Retina (tissue), 1 donor: ENCODE data around the gene NPY2R.

Experiments used
- DNase-seq: peaks from one replicate; pipeline ENCODE4 v3.0.0-alpha.2; 2016

The NPY2R gene

GRCh38 chr4:155208258-155209054 is at the start of gene NPY2R:
Gene NPY2R (plus strand): TSS chr4:155208636. CDS start chr4:155213940, 5,304 bp downstream.
- DNase-seq = peak; percentile 83

GRCh38 chr4:155161357-155161756 is 47.1 kb upstream of the NPY2R start:
- no peak for DNase-seq

- peak; percentile 28 for DNase-seq
These were observed 43.7 kb upstream of the NPY2R start for GRCh38 chr4:155164718-155165117.

- DNase-seq = no peak
These were observed 37.9 kb upstream of the NPY2R start for GRCh38 chr4:155170569-155170968.

- DNase-seq = no peak
These were observed 35.1 kb upstream of the NPY2R start for GRCh38 chr4:155173371-155173770.

DNA sequence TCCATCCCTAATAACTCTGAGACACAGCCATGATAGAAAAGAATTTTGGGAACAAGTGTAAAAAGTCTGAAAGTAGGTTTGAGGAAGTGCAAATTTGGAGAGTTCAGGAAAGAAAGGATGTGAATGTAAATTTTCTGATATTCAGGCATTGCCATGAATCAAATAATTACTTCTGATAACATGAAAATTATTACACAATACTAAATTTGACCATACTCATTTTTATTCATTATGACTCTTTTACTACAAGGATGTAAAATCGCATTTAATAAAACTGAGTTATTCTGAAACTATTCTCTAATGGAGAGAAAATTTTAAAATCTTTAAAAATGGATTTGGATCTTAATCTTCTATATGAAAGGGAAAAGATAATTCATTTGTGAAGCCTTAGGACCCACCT is 33.8 kb upstream of the NPY2R start:
- no peak for DNase-seq

DNA sequence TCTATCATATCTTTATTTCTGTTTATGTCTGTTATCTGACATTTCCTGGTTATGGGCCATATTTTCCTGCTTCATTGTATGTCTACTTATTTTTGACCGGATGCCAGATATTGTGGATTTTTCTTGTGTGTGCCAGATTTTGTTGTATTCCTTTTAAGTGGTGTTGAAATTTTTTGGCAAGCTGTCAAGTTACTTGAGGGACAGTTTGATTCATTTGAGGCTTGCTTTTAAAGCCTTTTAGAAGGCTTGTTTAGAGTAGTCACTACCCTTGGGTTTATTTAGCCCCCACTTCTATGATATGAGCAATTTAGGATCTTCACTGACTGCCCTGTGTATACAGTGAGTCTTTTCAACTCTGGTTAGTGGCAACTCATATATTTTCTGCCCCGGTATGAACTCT is 29.2 kb upstream of the NPY2R start:
- no peak for DNase-seq

DNA sequence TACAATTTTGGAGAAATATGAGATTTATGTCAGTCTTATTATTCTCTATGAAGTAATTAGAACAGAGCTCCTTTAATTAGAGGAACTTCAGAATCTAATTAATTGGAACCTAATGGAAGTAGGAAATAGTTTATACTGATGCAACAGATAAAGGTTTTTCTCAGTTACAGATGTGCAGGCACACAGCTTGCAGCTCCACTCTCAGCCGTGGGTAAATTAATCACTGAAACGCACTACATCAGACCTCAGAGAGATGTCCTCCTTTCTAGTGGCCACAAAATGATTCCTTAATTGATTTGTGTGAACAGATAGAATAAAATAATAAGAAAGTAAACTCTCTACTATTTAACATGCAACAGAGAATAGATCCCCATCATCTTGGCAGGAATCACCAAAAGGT is 21.5 kb upstream of the NPY2R start:
- DNase-seq = no peak

DNA sequence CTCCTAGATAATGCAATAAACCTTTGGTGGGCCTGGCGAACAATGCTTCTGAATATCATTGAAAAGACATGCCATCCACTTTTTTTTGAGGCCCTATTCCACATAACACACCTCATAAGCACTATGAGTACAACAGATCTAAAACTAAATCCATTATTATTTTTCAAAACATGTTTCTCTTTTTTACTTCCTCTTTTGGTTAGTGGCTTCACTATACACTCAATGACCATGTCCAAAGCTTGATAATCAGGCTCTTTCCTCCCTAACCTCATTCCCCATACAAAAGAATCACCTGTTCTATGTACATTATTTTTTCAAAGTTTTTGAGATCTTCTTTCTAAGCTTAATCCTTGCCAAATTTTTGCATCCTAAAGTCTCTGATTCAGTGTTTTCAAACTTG is 20.4 kb upstream of the NPY2R start:
- DNase-seq = no peak

- DNase-seq = no peak
These were observed 18.3 kb upstream of the NPY2R start for GRCh38 chr4:155190099-155190498.

DNA sequence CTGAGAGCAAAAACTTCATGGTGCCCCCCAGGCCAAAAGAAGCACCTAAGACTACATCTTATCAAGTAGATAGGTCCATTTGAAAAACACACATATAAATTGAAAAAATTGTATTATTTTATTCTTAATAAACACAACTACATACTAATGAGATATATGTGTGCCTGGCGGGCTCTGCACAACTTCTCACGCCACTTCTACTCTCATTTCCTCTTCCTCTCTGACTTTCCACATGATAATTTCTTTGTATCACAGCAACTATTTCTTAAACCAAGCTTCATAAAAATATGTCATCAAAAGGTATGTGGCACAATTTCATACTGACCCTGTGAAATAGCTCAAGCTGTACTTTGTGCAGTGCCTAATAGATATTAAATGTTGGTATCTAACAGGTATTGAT is 10.7 kb upstream of the NPY2R start:
- DNase-seq = no peak

DNA sequence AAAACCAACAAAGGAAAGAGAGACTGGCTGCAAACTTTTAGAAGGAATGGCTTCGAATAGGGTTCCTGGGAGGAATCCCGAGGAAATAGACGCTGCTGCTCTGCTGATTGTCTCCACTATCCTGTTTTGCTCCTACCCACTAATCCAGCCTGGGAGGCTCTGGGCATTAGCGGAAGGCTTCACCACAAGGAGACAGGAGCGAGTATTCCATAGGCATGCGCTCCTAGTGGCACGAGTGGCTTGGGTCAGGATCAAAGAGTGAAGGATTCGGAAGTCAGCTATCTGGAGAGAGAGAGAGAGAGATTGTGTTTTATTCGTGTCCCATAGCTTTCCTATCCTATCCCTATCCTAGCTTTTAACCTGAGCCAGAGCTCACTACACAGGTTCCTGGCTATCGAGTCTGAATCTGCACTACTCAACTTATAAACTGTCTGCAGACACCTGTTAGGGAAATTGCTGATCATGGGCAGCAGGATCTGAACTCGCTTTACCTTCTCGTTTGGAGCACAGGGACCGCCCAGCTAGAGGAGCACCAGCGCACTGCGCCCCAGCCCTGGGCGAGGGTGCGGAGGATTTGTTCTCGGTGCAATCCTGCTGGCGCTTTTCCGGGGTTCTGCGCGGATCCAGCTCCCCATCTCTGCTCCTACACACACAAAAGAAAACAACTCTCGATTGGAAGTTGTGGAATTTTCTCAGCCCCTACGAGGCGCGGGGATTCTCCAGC is 740 bp upstream of the NPY2R start:
- DNase-seq = peak; percentile 64

- DNase-seq = no peak
These were observed 11.6 kb downstream of the NPY2R start for GRCh38 chr4:155220025-155220424.

GRCh38 chr4:155227131-155227530 is 18.7 kb downstream of the NPY2R start:
- DNase-seq = no peak

DNA sequence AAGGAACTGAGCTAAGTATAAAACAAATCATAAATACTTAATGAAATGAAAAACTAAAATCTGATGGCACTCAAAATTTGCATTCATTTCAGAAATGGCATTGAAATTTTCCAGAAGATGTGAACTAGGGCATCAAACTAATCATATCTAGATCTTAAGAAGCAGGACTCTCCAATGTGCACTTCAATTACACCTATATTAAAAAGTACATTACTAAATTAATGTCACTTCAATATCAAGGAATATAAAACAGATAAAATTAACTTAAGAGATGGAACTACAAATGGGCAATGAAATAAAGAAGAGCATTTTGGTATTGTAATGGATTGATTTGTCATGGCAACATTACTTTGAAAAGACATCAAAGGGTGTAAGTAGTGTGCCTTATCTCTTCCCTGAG is 20.3 kb downstream of the NPY2R start:
- DNase-seq = no peak

GRCh38 chr4:155232432-155232831 is 24.0 kb downstream of the NPY2R start:
- DNase-seq = no peak

- no peak for DNase-seq
These were observed 25.8 kb downstream of the NPY2R start for GRCh38 chr4:155234206-155234605.

DNA sequence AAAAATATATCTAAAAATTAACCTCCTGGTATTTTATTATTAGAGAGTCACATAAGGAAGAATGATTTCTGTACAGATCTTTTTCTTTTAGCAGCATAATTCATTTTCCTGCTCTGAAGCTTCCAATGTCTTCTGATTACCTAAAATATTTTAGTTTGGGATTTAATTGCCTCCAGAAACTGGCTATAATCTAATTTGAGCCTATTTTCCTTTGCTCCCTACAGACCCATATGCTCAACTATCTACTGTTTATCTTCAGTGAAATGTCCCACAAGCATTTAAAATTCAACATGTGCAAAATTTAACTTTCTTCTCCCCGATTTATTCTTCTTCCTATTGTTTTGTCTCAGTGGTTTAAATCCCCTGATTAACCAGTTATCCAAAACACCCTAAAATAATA is 29.1 kb downstream of the NPY2R start:
- no peak for DNase-seq

DNA sequence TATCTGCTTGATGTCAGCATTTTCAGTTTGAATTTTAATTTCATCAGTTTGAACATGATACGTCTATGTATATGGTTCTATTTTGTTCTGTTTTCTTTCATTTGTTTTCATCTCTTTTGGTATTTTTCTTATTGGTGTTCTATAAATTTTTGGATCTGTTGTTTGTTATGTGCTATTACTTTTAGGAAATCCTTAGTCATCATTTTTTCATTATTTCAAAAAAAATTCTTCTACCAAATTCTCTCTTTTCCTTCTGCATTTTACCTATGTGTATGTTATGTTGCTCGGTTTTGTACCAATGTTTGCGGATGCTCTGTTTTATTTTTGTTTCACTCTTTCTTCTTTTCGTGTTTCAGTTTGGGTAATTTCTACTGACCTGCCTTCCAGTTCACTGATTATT is 32.8 kb downstream of the NPY2R start:
- DNase-seq = no peak

GRCh38 chr4:155241664-155242063 is 33.2 kb downstream of the NPY2R start:
- DNase-seq = no peak

DNA sequence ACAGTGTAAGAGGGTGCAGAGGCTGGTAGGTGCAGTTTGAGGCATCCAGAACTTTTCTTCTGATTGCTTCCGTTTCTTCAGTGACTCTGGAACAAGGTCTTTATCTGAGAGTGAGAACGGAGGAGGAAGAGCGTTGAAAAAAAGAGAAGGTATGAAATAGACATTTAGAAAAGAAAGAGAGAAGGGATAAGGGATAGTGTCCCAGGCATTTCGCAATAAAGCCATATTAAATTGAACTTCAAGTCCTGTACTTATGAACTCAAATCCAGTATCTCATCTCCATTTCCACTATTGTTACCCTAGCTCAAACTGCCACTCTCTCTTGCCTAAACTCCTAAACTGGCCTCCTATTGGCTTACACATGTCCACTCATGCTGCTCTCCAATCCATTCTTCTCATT is 36.7 kb downstream of the NPY2R start:
- no peak for DNase-seq

DNA sequence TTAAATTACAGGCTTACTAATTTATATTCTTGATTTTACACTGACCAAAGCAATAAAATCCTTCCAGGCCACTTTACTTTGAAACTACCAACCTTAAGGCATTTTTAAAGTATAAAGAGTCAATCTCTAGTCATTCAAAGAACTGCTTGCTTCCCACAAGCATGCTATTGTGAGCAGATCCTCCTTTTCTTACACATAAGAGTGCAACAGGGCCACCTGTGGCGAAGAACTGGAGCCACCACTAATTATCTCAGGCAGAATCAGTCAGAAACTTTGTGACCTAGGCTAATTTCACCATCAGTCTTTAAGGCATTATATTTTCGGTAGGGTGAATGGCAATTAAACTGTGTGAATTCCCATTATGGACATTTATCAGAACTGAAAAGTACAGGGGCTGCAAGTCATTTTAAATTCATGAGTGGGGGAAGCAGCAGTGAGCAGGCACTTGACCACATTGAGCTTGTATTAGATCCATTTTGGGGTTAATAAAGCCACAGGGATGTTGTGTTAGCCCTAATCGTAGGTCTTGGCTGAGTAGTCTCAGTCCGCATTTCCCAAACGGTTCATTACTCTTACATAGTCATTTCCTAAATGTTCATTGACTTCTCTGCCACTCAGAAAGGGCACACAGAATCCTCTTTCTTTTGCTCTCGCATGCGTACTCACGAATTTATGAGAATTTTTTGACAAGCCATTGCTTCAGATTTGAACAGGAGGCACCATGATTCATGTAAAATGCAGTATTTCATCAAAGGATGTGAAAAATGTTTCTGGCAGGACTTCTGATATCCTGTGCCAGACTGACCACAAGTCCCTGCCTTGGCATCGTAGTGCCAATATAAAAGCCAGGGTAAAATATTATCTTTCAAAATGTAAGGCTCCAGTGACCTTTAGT is 39.8 kb downstream of the NPY2R start:
- peak; percentile 39 for DNase-seq

DNA sequence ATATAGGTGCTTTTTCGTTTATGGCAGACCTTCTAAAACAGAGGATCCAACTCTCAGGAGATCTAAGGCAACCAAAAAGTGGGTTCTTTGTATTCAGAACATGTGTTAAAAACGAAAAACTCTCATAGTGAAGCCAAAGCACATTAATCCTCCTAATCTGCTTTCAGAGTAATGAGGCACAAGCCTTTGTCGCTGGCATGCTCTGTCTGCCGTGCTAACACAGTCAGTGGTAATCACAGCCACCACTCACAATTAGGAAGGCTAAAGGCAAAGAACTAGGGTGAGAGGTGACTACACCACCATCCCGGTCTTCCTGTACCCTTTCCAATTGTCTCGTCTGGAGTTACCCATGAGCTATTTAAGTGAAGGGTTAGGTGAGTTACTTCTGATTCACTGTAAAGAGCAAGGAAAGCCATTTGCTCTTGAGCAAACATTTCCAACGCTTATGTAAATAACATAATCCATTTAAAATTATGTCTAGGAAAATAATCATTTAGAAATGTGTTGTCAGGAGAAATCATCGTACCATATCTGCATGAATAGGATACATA is 40.7 kb downstream of the NPY2R start:
- DNase-seq = peak; percentile 27
